C4-2B (cell line): ENCODE results near the gene UPK3BL1.
"Not testable (repeated sequence)": the region's sequence is repeated elsewhere in the genome, so short reads cannot be mapped to it uniquely, and the experiment has no call there.

Experiments
- CTCF ChIP-seq: fragments of 450-650 bp; conservative IDR thresholded peaks from 2 replicates; pipeline ENCODE4 v1.5.1; 2017; ENCODE audit warnings: mild to moderate bottlenecking
- ZFX ChIP-seq: fragments of 450-650 bp; IDR thresholded peaks from 2 replicates; pipeline ENCODE4 v1.6.1; 2017

- TF ChIP-seq CTCF, ZFX: not testable (repeated sequence)
Observed at GRCh38 chr7:102690602-102691001, 48.0 kb upstream of the UPK3BL1 start.
